GM19239 (cell line): ENCODE measurements around the gene CCDC18.
"Not testable (repeated sequence)": the region's sequence is repeated elsewhere in the genome, so short reads cannot be mapped to it uniquely, and the experiment has no call there.

ENCODE experiments used
- DNase-seq: peaks from one replicate; pipeline ENCODE4 v3.0.0; 2011; ENCODE audit warnings: low spot score; ENCODE audit not compliant: insufficient read length
- FAIRE-seq: peaks from 2 replicates; lab custom pipeline; 2011; peaks lifted over from hg19 to GRCh38; lab: Jason Lieb, UNC

Gene CCDC18

GRCh38 chr1:93235261-93235660 lies 54.7 kb downstream of the CCDC18 start:
- DNase-seq (no peak), FAIRE-seq (no peak)

- DNase-seq = no peak
- FAIRE-seq = no peak
These were observed 56.5 kb downstream of the CCDC18 start for GRCh38 chr1:93237021-93237420.

- no peak for FAIRE-seq
- DNase-seq = no peak
These were observed 57.9 kb downstream of the CCDC18 start for GRCh38 chr1:93238425-93238824.

- no peak for FAIRE-seq
- DNase-seq = no peak
These were observed 59.3 kb downstream of the CCDC18 start for GRCh38 chr1:93239863-93240262.

GRCh38 chr1:93243233-93243632 lies 62.7 kb downstream of the CCDC18 start:
- FAIRE-seq = not testable (repeated sequence)

GRCh38 chr1:93244298-93245069 lies 64.0 kb downstream of the CCDC18 start:
- no peak for FAIRE-seq
- no peak for DNase-seq

More at GRCh38 chr1:93243233-93243632, 62.7 kb downstream of the CCDC18 start:
- DNase-seq = not testable (repeated sequence)

GRCh38 chr1:93251966-93252365 lies 71.4 kb downstream of the CCDC18 start:
- no peak for DNase-seq
- FAIRE-seq = no peak

- FAIRE-seq (no peak), DNase-seq (no peak)
These were observed 72.1 kb downstream of the CCDC18 start for GRCh38 chr1:93252598-93252997.

- no peak for DNase-seq
These were observed 73.0 kb downstream of the CCDC18 start for GRCh38 chr1:93253516-93253915.

GRCh38 chr1:93255222-93256079 lies 74.9 kb downstream of the CCDC18 start:
- DNase-seq = no peak
- no peak for FAIRE-seq

More at GRCh38 chr1:93253516-93253915, 73.0 kb downstream of the CCDC18 start:
- FAIRE-seq = no peak

- no peak for FAIRE-seq
- DNase-seq = no peak
These were observed 75.9 kb downstream of the CCDC18 start for GRCh38 chr1:93256433-93256832.

GRCh38 chr1:93257889-93258288 lies 77.4 kb downstream of the CCDC18 start:
- FAIRE-seq = no peak
- DNase-seq = no peak

GRCh38 chr1:93260726-93261125 lies 80.2 kb downstream of the CCDC18 start:
- FAIRE-seq, DNase-seq: not testable (repeated sequence)

- no peak for DNase-seq
- no peak for FAIRE-seq
These were observed 82.1 kb downstream of the CCDC18 start for GRCh38 chr1:93262645-93263044.

- not testable (repeated sequence) for DNase-seq, FAIRE-seq
These were observed 88.4 kb downstream of the CCDC18 start for GRCh38 chr1:93268888-93269287.

- not testable (repeated sequence) for FAIRE-seq, DNase-seq
These were observed 94.7 kb downstream of the CCDC18 start for GRCh38 chr1:93275262-93275633.

GRCh38 chr1:93275634-93276295 lies 95.2 kb downstream of the CCDC18 start:
- no peak for DNase-seq
- peak; percentile 42 for FAIRE-seq

GRCh38 chr1:93277530-93277929 lies 97.0 kb downstream of the CCDC18 start:
- not testable (repeated sequence) for FAIRE-seq, DNase-seq

- DNase-seq (no peak), FAIRE-seq (no peak)
These were observed 103.0 kb downstream of the CCDC18 start for GRCh38 chr1:93283496-93283895.

- DNase-seq (no peak), FAIRE-seq (no peak)
These were observed 108.0 kb downstream of the CCDC18 start for GRCh38 chr1:93288558-93288957.
